HUDEP-2 (cell line): Measurements from ENCODE around the gene ZNF827.

Experiments used
- DNase-seq, 76 experiments: peaks; one replicate each; lab custom pipeline; 2025; ENCODE audit not compliant: unreplicated experiment in 76 of 76; lab: John Stamatoyannopoulos, UW

The ZNF827 gene

GRCh38 chr4:145731028-145731427 lies 207.6 kb downstream of the ZNF827 start:
- DNase-seq, result no peak

- no peak for DNase-seq
Measured at GRCh38 chr4:145730026-145730425, 208.6 kb downstream of the ZNF827 start.

- DNase-seq, result no peak
Measured at GRCh38 chr4:145723336-145723735, 215.3 kb downstream of the ZNF827 start.

- peak in 2 of 76 experiments; percentile 4 to 8 for DNase-seq
Measured at GRCh38 chr4:145722561-145722960, 216.1 kb downstream of the ZNF827 start.

GRCh38 chr4:145720656-145721055 lies 218.0 kb downstream of the ZNF827 start:
- DNase-seq, result no peak

- DNase-seq, result no peak
Measured at GRCh38 chr4:145719752-145720624, 218.6 kb downstream of the ZNF827 start.

- no peak for DNase-seq
Measured at GRCh38 chr4:145716661-145717200, 221.9 kb downstream of the ZNF827 start.

- DNase-seq, result no peak
Measured at GRCh38 chr4:145716200-145716599, 222.4 kb downstream of the ZNF827 start.

- DNase-seq, result no peak
Measured at GRCh38 chr4:145709843-145710242, 228.8 kb downstream of the ZNF827 start.

- no peak for DNase-seq
Measured at GRCh38 chr4:145709336-145709735, 229.3 kb downstream of the ZNF827 start.
